Liver (tissue), 2 donors: ENCODE results near the gene RAF1.

Source experiments
- RAD21 ChIP-seq, 2 donors: IDR thresholded peaks; 2 replicates each; pipeline ENCODE4 v1.6.1; 2016; ENCODE audit warnings: antibody characterized with exemption in 2 of 2, mild to moderate bottlenecking in 2 of 2
- SP1 ChIP-seq: IDR thresholded peaks from 2 replicates; pipeline ENCODE4 v1.6.1; 2018; ENCODE audit warnings: antibody characterized with exemption, mild to moderate bottlenecking
- donor health status: healthy.

GRCh38 chr3:12643010-12643380 is 20.9 kb downstream of the RAF1 start:
- TF ChIP-seq SP1 (no peak), RAD21 (IDR thresholded peaks at IDR 0.05) (no peak)
